HEK293 (cell line): ENCODE measurements around the gene FASN.

Experiments used
- BCL11A ChIP-seq: fragments of 450-650 bp; formaldehyde crosslinking; IDR thresholded peaks from 2 replicates; pipeline ENCODE4 v1.5.1; 2016; ENCODE audit warnings: low read depth, missing biosample characterization, missing genetic modification characterization
- MZF1 ChIP-seq: fragments of 450-650 bp; formaldehyde crosslinking; IDR thresholded peaks from 2 replicates; pipeline ENCODE4 v1.5.1; 2017; ENCODE audit warnings: missing biosample characterization, missing genetic modification characterization, borderline replicate concordance
- SETDB1 ChIP-seq: IDR thresholded peaks from one replicate; pipeline ENCODE4 v1.6.1; 2017; ENCODE audit warnings: mild to moderate bottlenecking, low read length, moderate library complexity, mixed read lengths; ENCODE audit not compliant: insufficient read length
- YY2 ChIP-seq: fragments of 450-650 bp; formaldehyde crosslinking; IDR thresholded peaks from 2 replicates; pipeline ENCODE4 v1.5.1; 2016; ENCODE audit warnings: missing biosample characterization, missing genetic modification characterization
- ZBTB1 ChIP-seq: fragments of 450-650 bp; formaldehyde crosslinking; IDR thresholded peaks from 2 replicates; pipeline ENCODE4 v1.5.1; 2016; ENCODE audit warnings: missing biosample characterization, missing genetic modification characterization
- ZBTB8A ChIP-seq: fragments of 450-650 bp; formaldehyde crosslinking; IDR thresholded peaks from 2 replicates; pipeline ENCODE4 v1.5.1; 2016; ENCODE audit warnings: missing biosample characterization, missing genetic modification characterization
- ZFP37 ChIP-seq: fragments of 450-650 bp; formaldehyde crosslinking; IDR thresholded peaks from 2 replicates; pipeline ENCODE4 v1.5.1; 2016; ENCODE audit warnings: missing biosample characterization, missing genetic modification characterization
- ZNF16 ChIP-seq: fragments of 450-650 bp; formaldehyde crosslinking; IDR thresholded peaks from 2 replicates; pipeline ENCODE4 v1.5.1; 2016; ENCODE audit warnings: low read depth, missing biosample characterization, missing genetic modification characterization
- ZNF391 ChIP-seq: fragments of 450-650 bp; formaldehyde crosslinking; IDR thresholded peaks from 2 replicates; pipeline ENCODE4 v1.5.1; 2016; ENCODE audit warnings: low read depth, missing biosample characterization, missing genetic modification characterization, borderline replicate concordance
- ZNF530 ChIP-seq: fragments of 450-650 bp; formaldehyde crosslinking; IDR thresholded peaks from 2 replicates; pipeline ENCODE4 v1.5.1; 2016; ENCODE audit warnings: low read depth, missing biosample characterization, missing genetic modification characterization
- ZNF639 ChIP-seq: fragments of 450-650 bp; formaldehyde crosslinking; IDR thresholded peaks from 2 replicates; pipeline ENCODE4 v1.5.1; 2016; ENCODE audit warnings: missing biosample characterization, missing genetic modification characterization
- TF ChIP-seq, protein P1 (sequence below): fragments of 450-650 bp; formaldehyde crosslinking; IDR thresholded peaks from 2 replicates; pipeline ENCODE4 v1.5.1; 2016; ENCODE audit warnings: missing biosample characterization, missing genetic modification characterization
- TF ChIP-seq, protein P2 (sequence below): fragments of 450-650 bp; IDR thresholded peaks from 2 replicates; pipeline ENCODE4 v1.5.1; 2018; ENCODE audit warnings: missing biosample characterization, mild to moderate bottlenecking, missing genetic modification characterization
- TF ChIP-seq, protein P3 (sequence below): fragments of 450-650 bp; formaldehyde crosslinking; IDR thresholded peaks from 2 replicates; pipeline ENCODE4 v1.5.1; 2016; ENCODE audit warnings: missing biosample characterization, missing genetic modification characterization

DNA sequence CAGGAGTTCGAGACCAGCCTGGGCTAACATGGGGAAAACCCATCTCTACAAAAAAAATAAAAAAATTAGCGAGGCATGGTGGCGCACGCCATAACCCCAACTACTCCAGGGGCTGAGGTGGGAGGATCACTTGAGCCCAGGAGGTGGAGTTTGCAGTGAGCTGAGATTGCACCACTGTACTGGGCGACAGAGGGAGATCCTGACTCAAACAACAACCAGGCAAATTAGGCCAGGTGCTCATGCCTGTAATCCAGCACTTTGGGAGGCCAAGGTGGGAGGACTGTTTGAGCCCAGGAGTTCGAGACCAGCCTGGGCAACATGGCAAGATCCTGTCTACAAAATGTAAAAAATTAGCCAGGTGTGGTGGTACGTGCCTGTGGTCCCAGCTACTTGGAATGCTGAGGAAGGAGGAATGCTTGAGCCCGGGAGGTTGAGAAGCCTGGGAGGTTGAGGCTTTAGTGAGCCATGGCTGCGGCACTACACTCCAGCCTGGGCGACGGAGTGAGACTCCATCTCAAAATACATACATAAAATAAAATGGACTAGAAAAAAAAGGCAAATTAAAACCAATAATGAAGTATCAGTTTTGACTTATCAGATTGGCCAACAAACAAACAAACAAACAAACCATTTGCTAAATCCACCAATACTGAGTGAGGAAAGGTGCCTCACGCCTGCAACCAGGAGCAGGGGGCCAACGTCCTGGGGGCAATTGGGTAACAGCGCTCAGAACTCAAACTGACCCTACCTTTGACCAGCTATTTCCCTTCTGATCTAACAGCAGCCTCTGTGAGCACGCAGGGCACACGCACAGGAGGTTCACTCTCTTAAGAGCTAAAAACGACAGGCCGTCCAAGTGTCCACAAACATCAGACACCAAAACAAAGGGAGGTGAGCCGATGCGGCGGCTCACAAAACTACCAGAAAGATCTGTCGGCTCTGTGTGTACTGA, 19.4 kb upstream of the FASN start:
- TF ChIP-seq ZFP37, result no peak
- TF ChIP-seq ZNF391 (tag by site-specific recombination), result no peak
- TF ChIP-seq, protein P1, sequence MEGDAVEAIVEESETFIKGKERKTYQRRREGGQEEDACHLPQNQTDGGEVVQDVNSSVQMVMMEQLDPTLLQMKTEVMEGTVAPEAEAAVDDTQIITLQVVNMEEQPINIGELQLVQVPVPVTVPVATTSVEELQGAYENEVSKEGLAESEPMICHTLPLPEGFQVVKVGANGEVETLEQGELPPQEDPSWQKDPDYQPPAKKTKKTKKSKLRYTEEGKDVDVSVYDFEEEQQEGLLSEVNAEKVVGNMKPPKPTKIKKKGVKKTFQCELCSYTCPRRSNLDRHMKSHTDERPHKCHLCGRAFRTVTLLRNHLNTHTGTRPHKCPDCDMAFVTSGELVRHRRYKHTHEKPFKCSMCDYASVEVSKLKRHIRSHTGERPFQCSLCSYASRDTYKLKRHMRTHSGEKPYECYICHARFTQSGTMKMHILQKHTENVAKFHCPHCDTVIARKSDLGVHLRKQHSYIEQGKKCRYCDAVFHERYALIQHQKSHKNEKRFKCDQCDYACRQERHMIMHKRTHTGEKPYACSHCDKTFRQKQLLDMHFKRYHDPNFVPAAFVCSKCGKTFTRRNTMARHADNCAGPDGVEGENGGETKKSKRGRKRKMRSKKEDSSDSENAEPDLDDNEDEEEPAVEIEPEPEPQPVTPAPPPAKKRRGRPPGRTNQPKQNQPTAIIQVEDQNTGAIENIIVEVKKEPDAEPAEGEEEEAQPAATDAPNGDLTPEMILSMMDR (tag by site-specific recombination), result no peak
- TF ChIP-seq MZF1, result no peak
- no peak for TF ChIP-seq ZNF639 (tag by site-specific recombination)
- TF ChIP-seq, protein P2, sequence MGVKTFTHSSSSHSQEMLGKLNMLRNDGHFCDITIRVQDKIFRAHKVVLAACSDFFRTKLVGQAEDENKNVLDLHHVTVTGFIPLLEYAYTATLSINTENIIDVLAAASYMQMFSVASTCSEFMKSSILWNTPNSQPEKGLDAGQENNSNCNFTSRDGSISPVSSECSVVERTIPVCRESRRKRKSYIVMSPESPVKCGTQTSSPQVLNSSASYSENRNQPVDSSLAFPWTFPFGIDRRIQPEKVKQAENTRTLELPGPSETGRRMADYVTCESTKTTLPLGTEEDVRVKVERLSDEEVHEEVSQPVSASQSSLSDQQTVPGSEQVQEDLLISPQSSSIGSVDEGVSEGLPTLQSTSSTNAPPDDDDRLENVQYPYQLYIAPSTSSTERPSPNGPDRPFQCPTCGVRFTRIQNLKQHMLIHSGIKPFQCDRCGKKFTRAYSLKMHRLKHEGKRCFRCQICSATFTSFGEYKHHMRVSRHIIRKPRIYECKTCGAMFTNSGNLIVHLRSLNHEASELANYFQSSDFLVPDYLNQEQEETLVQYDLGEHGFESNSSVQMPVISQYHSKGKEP (tag by site-specific recombination), result no peak
- no peak for TF ChIP-seq ZBTB1 (tag by site-specific recombination)
- TF ChIP-seq, protein P3, sequence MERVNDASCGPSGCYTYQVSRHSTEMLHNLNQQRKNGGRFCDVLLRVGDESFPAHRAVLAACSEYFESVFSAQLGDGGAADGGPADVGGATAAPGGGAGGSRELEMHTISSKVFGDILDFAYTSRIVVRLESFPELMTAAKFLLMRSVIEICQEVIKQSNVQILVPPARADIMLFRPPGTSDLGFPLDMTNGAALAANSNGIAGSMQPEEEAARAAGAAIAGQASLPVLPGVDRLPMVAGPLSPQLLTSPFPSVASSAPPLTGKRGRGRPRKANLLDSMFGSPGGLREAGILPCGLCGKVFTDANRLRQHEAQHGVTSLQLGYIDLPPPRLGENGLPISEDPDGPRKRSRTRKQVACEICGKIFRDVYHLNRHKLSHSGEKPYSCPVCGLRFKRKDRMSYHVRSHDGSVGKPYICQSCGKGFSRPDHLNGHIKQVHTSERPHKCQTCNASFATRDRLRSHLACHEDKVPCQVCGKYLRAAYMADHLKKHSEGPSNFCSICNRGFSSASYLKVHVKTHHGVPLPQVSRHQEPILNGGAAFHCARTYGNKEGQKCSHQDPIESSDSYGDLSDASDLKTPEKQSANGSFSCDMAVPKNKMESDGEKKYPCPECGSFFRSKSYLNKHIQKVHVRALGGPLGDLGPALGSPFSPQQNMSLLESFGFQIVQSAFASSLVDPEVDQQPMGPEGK, result no peak
- TF ChIP-seq YY2 (tag by site-specific recombination), result no peak
- no peak for TF ChIP-seq SETDB1
- no peak for TF ChIP-seq BCL11A (tag by site-specific recombination)
- TF ChIP-seq ZNF16 (tag by site-specific recombination), result no peak
- no peak for TF ChIP-seq ZBTB8A (tag by site-specific recombination)
- no peak for TF ChIP-seq ZNF530
